Brain microvascular endothelial cell (primary cell): ENCODE results near the gene PEX3.

Experiments
- DNase-seq: peaks from one replicate; pipeline ENCODE4 v3.0.0-alpha.2; 2020
- H3K27ac ChIP-seq: fragments of 250-450 bp; sonication (Bioruptor Pico); 2 replicates; pipeline ENCODE4 v1.5.1; 2020; ENCODE audit warnings: mild to moderate bottlenecking, moderate library complexity
- H3K27me3 ChIP-seq: fragments of 250-450 bp; sonication (Bioruptor Pico); replicated peaks from 2 replicates; pipeline ENCODE4 v1.5.1; 2020; ENCODE audit warnings: mild to moderate bottlenecking
- H3K36me3 ChIP-seq: fragments of 250-450 bp; sonication (Bioruptor Pico); replicated peaks from 2 replicates; pipeline ENCODE4 v1.5.1; 2020; ENCODE audit warnings: mild to moderate bottlenecking
- H3K4me3 ChIP-seq: 2 replicates; pipeline ENCODE4 v1.5.1; 2011; ENCODE audit warnings: low read depth, mild to moderate bottlenecking, control low read depth, low read length, moderate library complexity
- in situ Hi-C: cut with HindIII; loops from 2 replicates; pipeline ENCODE4 v1.10.0; 2017; ENCODE audit warnings: low sequenced_read_pairs, low pct_ligation_motif_present
- TF ChIP-seq, protein P1 (sequence below): IDR thresholded peaks from 2 replicates; pipeline ENCODE4 v1.5.1; 2011; ENCODE audit warnings: low read depth, mild to moderate bottlenecking, moderate library complexity, low read length, control low read depth, inconsistent platforms; ENCODE audit errors: missing control alignments

Gene PEX3

DNA sequence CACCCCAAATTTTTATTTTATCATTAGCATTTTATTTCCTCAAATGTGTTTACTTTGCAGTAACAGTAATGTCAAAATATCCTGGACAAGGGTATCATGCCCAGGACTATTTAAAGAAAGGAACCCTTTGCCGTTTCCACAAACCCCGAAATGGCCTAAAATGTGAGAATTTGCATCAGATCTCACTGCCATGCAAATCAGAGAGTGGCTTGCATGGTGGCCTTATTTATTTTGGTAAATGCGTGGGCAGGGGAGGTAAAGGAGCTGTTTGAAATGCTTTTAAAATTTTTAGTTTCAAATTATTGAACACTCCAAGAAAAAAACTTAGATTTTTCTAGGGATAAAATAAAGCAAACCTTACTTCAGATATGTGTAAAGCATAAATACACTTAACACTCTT is 43.9 kb upstream of the PEX3 start:
- TF ChIP-seq, protein P1, sequence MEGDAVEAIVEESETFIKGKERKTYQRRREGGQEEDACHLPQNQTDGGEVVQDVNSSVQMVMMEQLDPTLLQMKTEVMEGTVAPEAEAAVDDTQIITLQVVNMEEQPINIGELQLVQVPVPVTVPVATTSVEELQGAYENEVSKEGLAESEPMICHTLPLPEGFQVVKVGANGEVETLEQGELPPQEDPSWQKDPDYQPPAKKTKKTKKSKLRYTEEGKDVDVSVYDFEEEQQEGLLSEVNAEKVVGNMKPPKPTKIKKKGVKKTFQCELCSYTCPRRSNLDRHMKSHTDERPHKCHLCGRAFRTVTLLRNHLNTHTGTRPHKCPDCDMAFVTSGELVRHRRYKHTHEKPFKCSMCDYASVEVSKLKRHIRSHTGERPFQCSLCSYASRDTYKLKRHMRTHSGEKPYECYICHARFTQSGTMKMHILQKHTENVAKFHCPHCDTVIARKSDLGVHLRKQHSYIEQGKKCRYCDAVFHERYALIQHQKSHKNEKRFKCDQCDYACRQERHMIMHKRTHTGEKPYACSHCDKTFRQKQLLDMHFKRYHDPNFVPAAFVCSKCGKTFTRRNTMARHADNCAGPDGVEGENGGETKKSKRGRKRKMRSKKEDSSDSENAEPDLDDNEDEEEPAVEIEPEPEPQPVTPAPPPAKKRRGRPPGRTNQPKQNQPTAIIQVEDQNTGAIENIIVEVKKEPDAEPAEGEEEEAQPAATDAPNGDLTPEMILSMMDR: no peak
- Histone ChIP-seq H3K4me3 (no peak overlapping the region), H3K36me3 (no peaks in the 10 kb centered on the region), H3K27me3 (no peaks in the 10 kb centered on the region), H3K27ac (no peak overlapping the region)
- no peak for DNase-seq
- in situ Hi-C loops: no loop called here

DNA sequence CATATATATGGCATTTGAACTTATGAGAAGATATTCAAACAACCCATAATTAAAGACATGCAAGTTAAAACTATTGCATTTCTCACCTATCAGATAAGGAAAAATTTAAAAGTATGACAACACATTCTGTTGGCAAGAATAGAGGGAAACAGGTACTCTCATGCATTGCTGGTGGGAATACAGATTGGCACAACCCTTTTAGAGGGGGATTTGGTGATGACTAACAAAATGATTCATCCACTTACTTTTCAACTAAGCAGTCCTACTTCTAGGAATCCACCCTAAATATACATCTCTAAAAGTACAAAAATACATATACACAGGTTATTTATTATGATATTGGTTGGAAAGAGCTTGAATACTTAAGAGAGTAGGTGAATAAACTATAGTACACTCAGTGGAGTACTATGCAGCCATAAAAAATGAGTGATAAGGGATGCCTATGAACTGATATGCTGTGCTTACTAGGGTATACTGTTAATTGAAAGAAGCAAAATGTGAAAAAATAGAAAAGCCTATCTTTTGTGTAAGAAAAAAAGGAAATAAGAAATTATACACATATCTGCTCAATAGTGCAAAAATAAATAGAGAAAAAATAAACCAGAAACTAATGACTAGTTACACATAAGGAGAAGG is 42.3 kb upstream of the PEX3 start:
- in situ Hi-C loops: no loop called here
- DNase-seq: no peak

DNA sequence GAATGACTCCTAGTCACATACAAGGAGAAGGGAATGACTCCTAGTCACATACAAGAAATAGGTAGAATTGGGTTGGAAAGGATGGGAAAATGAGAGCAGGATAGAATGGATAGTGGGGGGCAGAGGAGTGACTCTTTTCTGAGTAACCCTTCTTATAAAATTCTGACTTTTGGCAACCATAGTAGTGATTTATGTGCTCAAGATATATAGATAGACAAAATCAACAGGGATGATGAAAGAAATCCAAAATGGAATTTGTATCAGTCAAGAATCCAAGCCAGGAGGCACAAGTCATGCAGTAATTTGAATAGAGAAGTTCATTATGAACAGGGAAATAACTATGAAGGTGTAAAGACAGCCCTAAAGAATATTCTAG is 41.8 kb upstream of the PEX3 start:
- Histone ChIP-seq H3K27ac (no peak overlapping the region), H3K36me3 (no peaks in the 10 kb centered on the region), H3K27me3 (no peaks in the 10 kb centered on the region), H3K4me3 (no peak overlapping the region)
- DNase-seq: no peak
- TF ChIP-seq, protein P1: no peak
- in situ Hi-C loops: no loop called here

More for the DNA sequence above, 42.3 kb upstream of the PEX3 start:
- TF ChIP-seq, protein P1: no peak
- no peaks in the 10 kb centered on the region for H3K27me3 ChIP-seq
- H3K36me3 ChIP-seq: no peaks in the 10 kb centered on the region
- H3K4me3 ChIP-seq: no peak overlapping the region
- H3K27ac ChIP-seq: no peak overlapping the region

DNA sequence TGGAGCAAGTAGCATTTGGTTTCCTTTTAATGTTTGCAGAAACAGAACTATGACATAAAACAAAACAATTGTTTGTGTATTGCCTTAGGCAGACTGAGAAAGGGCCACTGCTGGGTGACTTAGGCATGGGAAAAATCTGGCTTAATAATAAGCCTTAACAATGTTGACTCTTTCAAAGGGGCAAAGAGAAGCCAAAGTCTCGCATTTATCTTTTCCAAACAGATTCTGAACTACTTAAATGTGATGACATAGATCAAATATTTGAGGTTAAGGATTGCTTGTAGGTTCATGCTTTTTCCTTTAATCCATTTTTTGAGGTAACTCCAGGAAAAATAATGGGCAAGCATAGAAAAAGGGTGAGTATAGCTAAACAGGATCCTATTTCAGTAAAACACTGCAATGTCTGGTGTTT is 39.7 kb upstream of the PEX3 start:
- Histone ChIP-seq H3K27ac (no peak overlapping the region), H3K27me3 (no peaks in the 10 kb centered on the region), H3K36me3 (no peaks in the 10 kb centered on the region), H3K4me3 (no peak overlapping the region)
- TF ChIP-seq, protein P1: no peak
- DNase-seq: peak; percentile 44
- in situ Hi-C loops: no loop called here

DNA sequence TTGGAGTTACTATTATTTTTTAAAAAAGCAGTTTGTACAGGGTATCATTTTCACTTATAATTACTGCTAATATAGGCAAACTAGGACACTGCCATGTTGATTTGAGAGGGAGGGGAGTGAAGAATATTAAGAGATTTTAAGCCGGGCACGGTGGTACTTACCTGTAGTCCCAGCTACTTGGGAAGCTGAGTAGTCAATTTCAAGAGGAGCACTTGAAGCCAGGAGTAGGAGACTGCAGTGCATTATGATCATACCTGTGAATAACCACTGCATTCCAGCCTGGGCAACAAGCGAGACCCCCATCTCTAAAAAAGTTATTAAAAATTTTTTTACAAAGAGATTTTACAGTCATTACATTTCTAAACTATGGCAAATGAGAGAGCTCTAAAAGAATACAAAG is 35.8 kb upstream of the PEX3 start:
- H3K27ac ChIP-seq: no peak overlapping the region
- H3K36me3 ChIP-seq: no peaks in the 10 kb centered on the region
- in situ Hi-C loops: no loop called here
- no peak overlapping the region for H3K4me3 ChIP-seq
- no peak for DNase-seq
- TF ChIP-seq, protein P1: no peak
- H3K27me3 ChIP-seq: no peaks in the 10 kb centered on the region

DNA sequence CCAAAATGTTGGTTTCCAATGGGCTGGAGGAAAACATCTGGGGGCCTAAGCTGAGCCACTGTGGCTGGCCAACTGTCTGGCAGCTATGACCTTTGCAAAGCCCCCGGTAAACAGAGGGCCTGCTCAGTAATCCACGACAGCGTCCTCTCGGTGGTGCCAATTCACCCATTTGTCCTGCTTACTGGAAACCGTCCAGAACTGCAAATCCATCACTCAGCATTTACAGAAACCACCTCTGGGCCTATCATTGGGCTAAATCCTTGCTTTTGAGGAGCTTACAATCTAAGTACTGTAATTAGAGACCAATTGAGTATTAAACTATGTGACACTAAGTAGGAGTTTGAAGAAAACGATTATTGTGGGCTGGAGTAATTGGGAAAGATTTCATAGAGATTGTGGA is 31.1 kb upstream of the PEX3 start:
- H3K27me3 ChIP-seq: no peaks in the 10 kb centered on the region

More for the DNA sequence above, 31.1 kb upstream of the PEX3 start:
- TF ChIP-seq, protein P1: no peak
- no peak for DNase-seq
- Histone ChIP-seq H3K27ac (no peak overlapping the region), H3K4me3 (no peak overlapping the region), H3K36me3 (no peaks in the 10 kb centered on the region)
- in situ Hi-C loops: no loop called here
